K562 (cell line): ENCODE data around the gene LRRC27. TPM values are rescaled to one million over a fixed set of nuclear protein-coding genes. Genes with fewer than 3 reads are reported as not detected.

ENCODE experiments used
- ATAC-seq: fragments of 200-7000 bp; cut with Tn5 transposase; 3 replicates; pipeline ENCODE4 v1.9.1; 2020; ENCODE audit warnings: moderate library complexity
- BruUV-seq: library from RNA; stranded (reverse); fragments of 400-500 nt; replicated peaks from 2 replicates; lab custom pipeline; 2021; lab: Mats Ljungman, UMichigan
- CTCF ChIA-PET: fragments of 300-600 bp; formaldehyde crosslinking; extraction: SDS; loops from one replicate; lab custom pipeline; 2021; ENCODE audit warnings: low intra/inter-chr PET ratio; lab: Yijun Ruan, JAX
- POLR2A ChIA-PET: fragments of 300-600, 350-650 bp; sonication (Branson Sonifier 250); formaldehyde crosslinking; extraction: SDS; loops from one replicate; lab custom pipeline; 2021; ENCODE audit warnings: antibody characterized with exemption, inconsistent platforms; lab: Yijun Ruan, JAX
- DNase-seq, 4 experiments: peaks; one replicate each; pipeline versions ENCODE4 v3.0.0 to v3.0.0-alpha.2; 2011 to 2018; ENCODE audit warnings: low spot score in 3 of 4, mixed read lengths in 3 of 4; ENCODE audit errors: extremely low read depth in 1 of 4
- FAIRE-seq: peaks from 2 replicates; lab custom pipeline; 2011; peaks lifted over from hg19 to GRCh38; lab: Jason Lieb, UNC
- H2AFZ ChIP-seq: 2 replicates; pipeline ENCODE4 v1.6.0; 2011; ENCODE audit warnings: low read depth, low read length, control low read depth, inconsistent platforms
- H3K27ac ChIP-seq: fragments of 200-600 bp; 3 replicates; pipeline ENCODE4 v1.8.0; 2011; ENCODE audit warnings: low read depth, mild to moderate bottlenecking, control low read depth, inconsistent platforms, low read length, moderate library complexity, mixed read lengths; ENCODE audit errors: extremely low read depth
- H3K27me3 ChIP-seq, 2 experiments: fragments of 300-600 bp in 1 of 2; 2 replicates in 1 of 2; 3 replicates in 1 of 2; pipeline versions ENCODE4 v1.6.0 to v1.8.0; 2011; ENCODE audit warnings: inconsistent platforms in 2 of 2, low read length in 2 of 2, mild to moderate bottlenecking in 1 of 2, mixed read lengths in 1 of 2, moderate library complexity in 1 of 2; ENCODE audit not compliant: control insufficient read depth in 2 of 2, insufficient read depth in 2 of 2
- H3K36me3 ChIP-seq: fragments of 300-600 bp; 3 replicates; pipeline ENCODE4 v1.8.0; 2011; ENCODE audit warnings: mild to moderate bottlenecking, low read length, inconsistent platforms; ENCODE audit not compliant: control insufficient read depth, insufficient read depth
- H3K4me1 ChIP-seq, 2 experiments: fragments of 200-600 bp in 1 of 2; replicated peaks in 1 of 2; 2 replicates in 1 of 2; 3 replicates in 1 of 2; pipeline versions ENCODE4 v1.5.1 to v1.8.0; 2011; ENCODE audit warnings: inconsistent platforms in 2 of 2, low read length in 2 of 2, mild to moderate bottlenecking in 1 of 2, mixed read lengths in 1 of 2, moderate library complexity in 1 of 2; ENCODE audit not compliant: control insufficient read depth in 2 of 2, insufficient read depth in 2 of 2
- H3K4me2 ChIP-seq: 2 replicates; pipeline ENCODE4 v1.6.1; 2011; ENCODE audit warnings: low read length, control low read depth, inconsistent platforms, mixed read lengths; ENCODE audit not compliant: insufficient read depth
- H3K4me3 ChIP-seq: fragments of 200-600 bp; sonication (generic), shearing (Covaris generic); 2 replicates; pipeline ENCODE4 v1.5.1; 2016; ENCODE audit warnings: control low read depth, inconsistent platforms
- H3K79me2 ChIP-seq: fragments of 200-600 bp; 3 replicates; pipeline ENCODE4 v1.8.0; 2011; ENCODE audit warnings: low read length, inconsistent platforms; ENCODE audit not compliant: control insufficient read depth, insufficient read depth
- H3K9ac ChIP-seq, 2 experiments: 2 replicates each; pipeline versions ENCODE4 v1.6.0 to v1.6.1; 2011; ENCODE audit warnings: low read depth in 2 of 2, low read length in 2 of 2, control low read depth in 1 of 2, inconsistent platforms in 1 of 2, mild to moderate bottlenecking in 1 of 2, mixed read lengths in 1 of 2; ENCODE audit not compliant: insufficient read depth in 1 of 2
- H3K9me1 ChIP-seq: one replicate; pipeline ENCODE4 v1.6.0; 2011; ENCODE audit warnings: inconsistent platforms, mild to moderate bottlenecking, low read length, moderate library complexity; ENCODE audit not compliant: control insufficient read depth, insufficient read depth
- H3K9me3 ChIP-seq: replicated peaks from 2 replicates; pipeline ENCODE4 v1.5.1; 2011; ENCODE audit warnings: low read depth, low read length, inconsistent platforms; ENCODE audit not compliant: control insufficient read depth, insufficient read depth
- H4K20me1 ChIP-seq: replicated peaks from 2 replicates; pipeline ENCODE4 v1.6.1; 2011; ENCODE audit warnings: low read length, inconsistent platforms, mixed read lengths; ENCODE audit not compliant: control insufficient read depth, insufficient read depth
- ARID3B ChIP-seq: fragments of 250-450 bp; sonication (Bioruptor Pico); IDR thresholded peaks from 2 replicates; pipeline ENCODE4 v1.4.0; 2020; ENCODE audit warnings: borderline replicate concordance
- CBX5 ChIP-seq: IDR thresholded peaks from 2 replicates; pipeline ENCODE4 v1.6.1; 2014; ENCODE audit warnings: low read depth, borderline replicate concordance
- DMBX1 ChIP-seq: fragments of 250-450 bp; sonication (Bioruptor Pico); IDR thresholded peaks from 2 replicates; pipeline ENCODE4 v1.8.0; 2022; ENCODE audit warnings: inconsistent platforms, mild to moderate bottlenecking, moderate library complexity, borderline replicate concordance
- ERF ChIP-seq: fragments of 450-650 bp; formaldehyde crosslinking; IDR thresholded peaks from 2 replicates; pipeline ENCODE4 v1.4.0; 2020; ENCODE audit warnings: mild to moderate bottlenecking, mixed read lengths
- MAFF ChIP-seq: IDR thresholded peaks from 2 replicates; pipeline ENCODE4 v1.6.1; 2012; ENCODE audit warnings: low read length, improper control_type of control experiment
- MTA2 ChIP-seq: fragments of 450-650 bp; IDR thresholded peaks from 2 replicates; pipeline ENCODE4 v1.6.1; 2016; ENCODE audit warnings: low read depth
- MTF1 ChIP-seq: fragments of 250-450 bp; sonication (Bioruptor Pico); IDR thresholded peaks from 2 replicates; pipeline ENCODE4 v1.9.0; 2021; ENCODE audit warnings: moderate library complexity, mild to moderate bottlenecking, inconsistent platforms, borderline replicate concordance
- MXD1 ChIP-seq: fragments of 250-450 bp; sonication (Bioruptor Pico); IDR thresholded peaks from 2 replicates; pipeline ENCODE4 v1.8.0; 2021; ENCODE audit warnings: borderline replicate concordance, mild to moderate bottlenecking, moderate library complexity; ENCODE audit not compliant: poor library complexity, severe bottlenecking
- MYNN ChIP-seq, 2 experiments: sonication (generic); formaldehyde crosslinking in 1 of 2; IDR thresholded peaks; 2 replicates each; pipeline versions ENCODE4 v1.5.0 to v1.6.1; 2016 to 2020; ENCODE audit warnings: antibody characterized with exemption in 1 of 2, missing genetic modification reagents in 1 of 2
- NCOA6 ChIP-seq: fragments of 450-650 bp; IDR thresholded peaks from 2 replicates; pipeline ENCODE4 v1.6.1; 2017; ENCODE audit warnings: mild to moderate bottlenecking
- POU5F1 ChIP-seq: fragments of 150-350 bp; IDR thresholded peaks from 2 replicates; pipeline ENCODE4 v1.6.1; 2014; ENCODE audit warnings: borderline replicate concordance, low read length, low read depth, mild to moderate bottlenecking; ENCODE audit not compliant: partially characterized antibody
- ZNF133 ChIP-seq: fragments of 250-450 bp; sonication (Bioruptor Pico); IDR thresholded peaks from 2 replicates; pipeline ENCODE4 v1.4.0; 2020; ENCODE audit warnings: mild to moderate bottlenecking
- ZNF57 ChIP-seq: fragments of 450-650 bp; formaldehyde crosslinking; IDR thresholded peaks from 2 replicates; pipeline ENCODE4 v1.4.0; 2020; ENCODE audit warnings: mild to moderate bottlenecking, moderate library complexity
- WGBS: fragments of 100-300 bp; shearing (Covaris generic); methylation state at CpG from one replicate; pipeline ENCODE4 v1.1.6; 2016; ENCODE audit warnings: low coverage, mixed read lengths; ENCODE audit not compliant: insufficient coverage; ENCODE audit errors: missing lambda C conversion rate; 5-methylcytosine and 5-hydroxymethylcytosine counted together
- in situ Hi-C: fragments of 300-500 bp; cut with MboI; formaldehyde crosslinking; loops from 4 replicates; pipeline ENCODE4 v1.15.0; 2018; ENCODE audit warnings: inconsistent platforms, mixed read lengths
- intact Hi-C: fragments of 100-400 bp; cut with micrococcal nuclease; formaldehyde crosslinking; loops from 2 replicates; pipeline ENCODE4 v1.14.2; 2022
- polyA plus RNA-seq, 8 experiments: library from polyadenylated mRNA; depleted of rRNA in 4 of 8; stranded (reverse) in 5 of 8; unstranded in 3 of 8; fragments of >200 nt; fragmentation: Nextera tagmentation in 2 of 8; fragmentation: Illumina TruSeq in 1 of 8; extraction: Ambion mirVana in 2 of 8; extraction: Trizol in 1 of 8; gene quantifications; 2 replicates each; pipeline versions ENCODE4 v1.2.1 to v1.2.3, GENCODE V29; 2011 to 2014; ENCODE audit warnings: inconsistent platforms in 1 of 8, missing spikeins in 1 of 8
- total RNA-seq, 7 experiments: library from RNA; depleted of rRNA in 6 of 7; stranded (reverse); fragments of >200 nt in 6 of 7; fragmentation: Illumina TruSeq in 2 of 7; extraction: Trizol in 2 of 7; gene quantifications; 2 replicates each; pipeline versions ENCODE4 v1.2.1 to v1.2.3, GENCODE V29; 2011 to 2021; ENCODE audit warnings: low replicate concordance in 1 of 7

The LRRC27 gene
- total and polyA plus RNA-seq, 9 of the 15 experiments (the other 6 are each of a cell fraction or from before 2014, with no cell fraction given) = 0.10 to 2.7 (median 1.4) TPM

- POLR2A ChIA-PET = interaction anchor here (0.6 to 0.8 kb wide), 3 partner anchors 10 to 60 kb away, joined by 3 to 4 read pairs (median 3); no protein-coding TSS in a partner anchor
- peak; percentile 71; the same call in 1 of the 2 replicates for TF ChIP-seq MYNN (IDR thresholded peaks at IDR 0.05)
- TF ChIP-seq MYNN (CRISPR knock-in tag; IDR thresholded peaks at IDR 0.05) = peak; percentile 58; the same call in 1 of the 2 replicates
- TF ChIP-seq MTF1 (CRISPR knock-in tag) = no peak
- Histone ChIP-seq H3K4me1 (peaks cover 0 to 43% of the 10 kb centered on the region in 2 experiments; a peak in 2 of 5 replicates), H3K79me2 (no peaks in the 10 kb centered on the region), H3K9me1 (no peaks in the 10 kb centered on the region), H3K27ac (no peak overlapping the region), H4K20me1 (no peaks in the 10 kb centered on the region), H3K9ac (no peak overlapping the region; a peak in 1 of 4 replicates), H3K27me3 (no peaks in the 10 kb centered on the region), H3K36me3 (no peaks in the 10 kb centered on the region), H3K4me3 (no peak overlapping the region), H3K4me2 (no peak overlapping the region), H3K9me3 (no peaks in the 10 kb centered on the region), H2AFZ (no peak overlapping the region)
- FAIRE-seq (no peak), DNase-seq (no peak), ATAC-seq (peak; percentile 13; the same call in 1 of the 3 replicates)
- intact Hi-C loops = loop anchor here (5.0 kb wide), 1 partner anchor 246 kb away; no protein-coding TSS in a partner anchor
- WGBS = 10% methylated on average over 18 of the region's 19 CpGs
- BruUV-seq = no TSS peak
- in situ Hi-C loops = loop anchor here (5.0 kb wide), 1 partner anchor 61 kb away; no protein-coding TSS in a partner anchor
- CTCF ChIA-PET = no interaction called here
Observed at GRCh38 chr10:132390921-132391675, 59.1 kb downstream of the LRRC27 start.

- no peaks in the 10 kb centered on the region for H3K9me1 ChIP-seq
- H3K4me3 ChIP-seq = no peak overlapping the region
- H3K27me3 ChIP-seq = no peaks in the 10 kb centered on the region
- intact Hi-C loops = loop anchor here (5.0 kb wide), 1 partner anchor 246 kb away; no protein-coding TSS in a partner anchor
- in situ Hi-C loops = loop anchor here (5.0 kb wide), 1 partner anchor 61 kb away; no protein-coding TSS in a partner anchor
- WGBS = 13% methylated on average over 2 of the region's 4 CpGs
- H2AFZ ChIP-seq = no peak overlapping the region
- no peak overlapping the region for H3K27ac ChIP-seq
- H3K79me2 ChIP-seq = no peaks in the 10 kb centered on the region
- H3K4me1 ChIP-seq = peaks cover 0 to 45% of the 10 kb centered on the region in 2 experiments; a peak in 2 of 5 replicates
- H3K36me3 ChIP-seq = no peaks in the 10 kb centered on the region
- H3K9me3 ChIP-seq = no peaks in the 10 kb centered on the region
- ChIA-PET CTCF (no interaction called here), POLR2A (interaction anchor here (0.6 to 0.8 kb wide), 2 partner anchors 10 to 15 kb away, joined by 3 read pairs; no protein-coding TSS in a partner anchor)
- BruUV-seq = no TSS peak
- H3K9ac ChIP-seq = no peak overlapping the region
- no peaks in the 10 kb centered on the region for H4K20me1 ChIP-seq
- FAIRE-seq = no peak
- DNase-seq = no peak
- no peak overlapping the region for H3K4me2 ChIP-seq
- ATAC-seq = no peak
- TF ChIP-seq ZNF133 (CRISPR knock-in tag) (no peak), ERF (CRISPR knock-in tag) (no peak), ZNF57 (CRISPR knock-in tag) (no peak), DMBX1 (CRISPR knock-in tag) (no peak), POU5F1 (no peak), CBX5 (no peak), MXD1 (CRISPR knock-in tag) (no peak), NCOA6 (no peak), ARID3B (no peak), MAFF (no peak), MTA2 (no peak)
Observed at GRCh38 chr10:132391676-132392020, 59.7 kb downstream of the LRRC27 start.
